ENCODE results near the gene FAR1. TPM values are rescaled to one million over a fixed set of nuclear protein-coding genes. Genes with fewer than 3 reads are reported as not detected.

FAR1 gene
- total RNA-seq, 1 donor from 2014 or later: 35.1 TPM

DNA sequence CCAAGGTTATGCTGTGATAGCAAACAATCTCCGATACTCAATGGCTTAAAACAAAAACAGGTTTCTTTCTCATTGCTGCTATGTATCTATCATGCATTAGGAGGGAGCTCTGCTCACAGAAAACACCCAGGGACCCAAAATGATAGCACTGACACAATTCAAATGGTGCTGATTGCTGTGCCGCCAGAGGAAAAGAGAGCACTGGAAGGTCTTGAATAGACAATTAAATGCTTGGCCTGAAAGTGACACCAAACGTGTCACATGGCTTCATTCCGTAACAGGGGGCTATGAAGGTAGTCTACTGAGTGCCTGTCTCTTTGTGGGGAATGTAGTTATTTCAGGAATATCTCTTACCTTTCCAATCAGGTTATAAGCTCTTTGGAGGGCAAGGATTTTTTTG is 94.2 kb downstream of the FAR1 start:
- H3K27me3 ChIP-seq (ENCODE audit: low read depth): no peaks in the 10 kb centered on the region
- H3K9me3 ChIP-seq (replicated peaks): no peaks in the 10 kb centered on the region
- H3K36me3 ChIP-seq: no peaks in the 10 kb centered on the region
- intact Hi-C loops (cut with micrococcal nuclease): no loop called here
- no peak for TF ChIP-seq CTCF (IDR thresholded peaks at IDR 0.05; ENCODE audit: borderline replicate concordance)
- H3K4me3 ChIP-seq: no peak overlapping the region
- no peak overlapping the region for H3K27ac ChIP-seq (replicated peaks)
- no peaks in the 10 kb centered on the region for H3K4me1 ChIP-seq
- no peak for DNase-seq

DNA sequence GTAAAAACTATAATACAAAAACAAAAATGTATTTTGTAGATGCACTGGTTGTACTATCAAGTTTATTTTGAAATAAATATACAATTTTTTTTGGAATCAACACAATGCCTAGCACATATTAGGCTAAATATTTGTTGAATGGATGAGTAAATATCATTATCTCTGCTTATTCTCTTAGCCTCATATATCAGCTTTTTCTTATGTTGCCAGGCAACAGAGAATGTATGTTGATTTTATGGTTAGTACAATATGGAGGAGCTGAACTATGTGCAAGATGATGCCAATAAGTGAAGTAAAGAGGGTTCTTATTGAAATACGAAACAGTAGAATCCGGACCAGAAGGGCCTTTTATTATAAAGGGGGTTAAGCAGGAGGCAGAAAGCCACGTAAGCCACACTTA is 94.9 kb downstream of the FAR1 start:
- Histone ChIP-seq H3K4me3 (no peak overlapping the region), H3K9me3 (replicated peaks) (peaks cover 6% of the 10 kb centered on the region), H3K27ac (replicated peaks) (no peak overlapping the region), H3K4me1 (no peaks in the 10 kb centered on the region), H3K27me3 (ENCODE audit: low read depth) (no peaks in the 10 kb centered on the region), H3K36me3 (no peaks in the 10 kb centered on the region)
- no peak for DNase-seq
- no peak for TF ChIP-seq CTCF (IDR thresholded peaks at IDR 0.05; ENCODE audit: borderline replicate concordance)
- intact Hi-C loops (cut with micrococcal nuclease): no loop called here

DNA sequence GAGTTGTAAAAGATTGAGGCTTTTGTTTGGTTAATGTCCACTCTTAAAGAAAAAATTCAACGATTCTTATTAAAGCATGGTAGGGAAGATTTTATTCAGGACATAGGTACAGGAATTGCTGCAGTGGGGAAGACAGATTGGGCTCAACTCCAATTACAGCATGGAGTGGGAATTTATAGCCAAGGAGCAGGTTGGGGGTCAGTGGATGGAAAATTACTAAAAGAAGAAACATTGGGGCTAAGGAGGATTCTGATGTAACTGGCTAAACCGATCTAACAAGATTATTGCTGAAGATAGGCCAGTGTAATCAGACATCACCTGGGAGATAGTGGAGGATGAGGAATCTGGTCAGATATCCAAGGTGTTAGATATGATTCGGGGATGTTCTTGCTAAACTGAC is 97.4 kb downstream of the FAR1 start:
- Histone ChIP-seq H3K4me1 (no peaks in the 10 kb centered on the region), H3K27ac (replicated peaks) (no peak overlapping the region), H3K36me3 (no peaks in the 10 kb centered on the region), H3K9me3 (replicated peaks) (peaks cover 7% of the 10 kb centered on the region), H3K4me3 (no peak overlapping the region), H3K27me3 (ENCODE audit: low read depth) (peaks cover 9% of the 10 kb centered on the region)
- no peak for TF ChIP-seq CTCF (IDR thresholded peaks at IDR 0.05; ENCODE audit: borderline replicate concordance)
- intact Hi-C loops (cut with micrococcal nuclease): no loop called here
- no peak for DNase-seq

DNA sequence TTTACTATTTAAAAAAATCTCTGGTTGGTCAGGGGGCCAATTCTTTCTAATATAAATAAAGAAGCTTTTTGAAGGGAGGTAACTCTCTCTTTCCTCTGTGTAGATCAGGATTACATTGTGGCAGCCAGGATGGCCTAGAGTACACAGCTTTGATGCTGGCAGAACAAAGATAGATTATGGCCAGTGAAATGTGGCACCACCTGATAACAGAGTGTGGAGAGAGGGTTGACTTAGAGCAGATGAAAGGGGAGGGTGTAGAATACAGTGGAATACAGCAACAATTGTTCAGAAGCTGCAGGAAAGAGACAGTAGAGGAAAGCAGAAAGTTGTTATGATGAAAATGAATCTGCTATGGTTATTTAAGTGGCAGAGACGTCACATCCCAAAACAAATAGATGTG is 99.0 kb downstream of the FAR1 start:
- Histone ChIP-seq H3K4me3 (no peak overlapping the region), H3K9me3 (replicated peaks) (peaks cover 7% of the 10 kb centered on the region), H3K27me3 (ENCODE audit: low read depth) (peaks cover 24% of the 10 kb centered on the region), H3K36me3 (no peaks in the 10 kb centered on the region), H3K4me1 (no peaks in the 10 kb centered on the region), H3K27ac (replicated peaks) (no peak overlapping the region)
- DNase-seq: no peak
- intact Hi-C loops (cut with micrococcal nuclease): no loop called here
- TF ChIP-seq CTCF (IDR thresholded peaks at IDR 0.05; ENCODE audit: borderline replicate concordance): no peak

GRCh38 chr11:13769188-13769587 is 100.7 kb downstream of the FAR1 start:
- peaks cover 42% of the 10 kb centered on the region for H3K27me3 ChIP-seq (ENCODE audit: low read depth)
- intact Hi-C loops (cut with micrococcal nuclease): no loop called here
- no peaks in the 10 kb centered on the region for H3K4me1 ChIP-seq
- no peak overlapping the region for H3K4me3 ChIP-seq
- H3K27ac ChIP-seq (replicated peaks): no peak overlapping the region
- H3K9me3 ChIP-seq (replicated peaks): peaks cover 7% of the 10 kb centered on the region
- H3K36me3 ChIP-seq: no peaks in the 10 kb centered on the region
- no peak for TF ChIP-seq CTCF (IDR thresholded peaks at IDR 0.05; ENCODE audit: borderline replicate concordance)
- DNase-seq: no peak

- no peak for DNase-seq
- intact Hi-C loops (cut with micrococcal nuclease): no loop called here
- Histone ChIP-seq H3K4me1 (no peaks in the 10 kb centered on the region), H3K27ac (replicated peaks) (no peak overlapping the region), H3K36me3 (no peaks in the 10 kb centered on the region), H3K4me3 (no peak overlapping the region), H3K9me3 (replicated peaks) (peaks cover 7% of the 10 kb centered on the region), H3K27me3 (ENCODE audit: low read depth) (peaks cover 60% of the 10 kb centered on the region)
- no peak for TF ChIP-seq CTCF (IDR thresholded peaks at IDR 0.05; ENCODE audit: borderline replicate concordance)
Measured at GRCh38 chr11:13771151-13771550, 102.7 kb downstream of the FAR1 start.

All from left ventricle myocardium inferior (tissue), 1 donor.